ENCODE results near the gene ACO2. TPM values are rescaled to one million over a fixed set of nuclear protein-coding genes. Genes with fewer than 3 reads are reported as not detected.
A peak's percentile ranks its signal among the peaks of the same experiment; 100 is the strongest.

ACO2 gene
- total RNA-seq, 4 donors from 2014 or later: 83.7 to 90.4 (median 87.0) TPM

GRCh38 chr22:41446639-41447434 is 22.1 kb upstream of the ACO2 start, which contains the start of gene TOB2:
TSS of gene TOB2 (minus strand) at chr22:41446801. CDS start at chr22:41437345, 9,456 bp downstream.
- no peaks in the 10 kb centered on the region for H3K27me3 ChIP-seq
- intact Hi-C loops (cut with DNase I): no loop called here
- TF ChIP-seq POLR2A (IDR thresholded peaks at IDR 0.05) (peak; percentile 9 to 100 (median 98)), CTCF (IDR thresholded peaks at IDR 0.05) (peak in 1 of 6 experiments; percentile 34)
- peaks cover 21 to 34% (median 23%) of the 10 kb centered on the region in 3 donors for H3K4me1 ChIP-seq
- H3K4me3 ChIP-seq: peak within 1 kb of the TSS; percentile 83 to 97 (median 96)
- WGBS, 2 donors: 0% methylated on average over 18 to 36 of the region's 85 CpGs
- no peaks in the 10 kb centered on the region for H3K9me3 ChIP-seq
- H3K27ac ChIP-seq: peak within 1 kb of the TSS; percentile 99 to 100 (median 100)
- DNase-seq: peak; percentile 70
- H3K36me3 ChIP-seq: peaks cover 0 to 18% (median 0%) of the 10 kb centered on the region in 3 donors

GRCh38 chr22:41447435-41448188 is 21.3 kb upstream of the ACO2 start:
- Histone ChIP-seq H3K9me3 (no peaks in the 10 kb centered on the region), H3K27ac (peak overlapping the region; percentile 99 to 100 (median 100)), H3K27me3 (no peaks in the 10 kb centered on the region), H3K4me1 (peaks cover 16 to 26% (median 17%) of the 10 kb centered on the region in 3 donors), H3K4me3 (peak overlapping the region; percentile 83 to 97 (median 96)), H3K36me3 (peaks cover 0 to 12% (median 0%) of the 10 kb centered on the region in 3 donors)
- TF ChIP-seq POLR2A (IDR thresholded peaks at IDR 0.05) (peak in 1 of 4 donors; percentile 48), CTCF (IDR thresholded peaks at IDR 0.05) (no peak)
- intact Hi-C loops (cut with DNase I): no loop called here
- WGBS, 2 donors: 0% methylated on average over 32 to 48 of the region's 63 CpGs
- no peak for DNase-seq

GRCh38 chr22:41448189-41448808 is 20.6 kb upstream of the ACO2 start:
- Histone ChIP-seq H3K9me3 (no peaks in the 10 kb centered on the region), H3K27me3 (no peaks in the 10 kb centered on the region), H3K4me1 (peaks cover 9 to 19% (median 10%) of the 10 kb centered on the region in 3 donors), H3K27ac (peak overlapping the region; percentile 99 to 100 (median 100)), H3K4me3 (peak overlapping the region; percentile 83 to 97 (median 96)), H3K36me3 (peaks cover 0 to 6% (median 0%) of the 10 kb centered on the region in 3 donors)
- intact Hi-C loops (cut with DNase I): no loop called here
- TF ChIP-seq POLR2A (IDR thresholded peaks at IDR 0.05) (peak in 3 of 4 donors; percentile 50 to 96 (median 95)), CTCF (IDR thresholded peaks at IDR 0.05) (peak in 1 of 6 experiments; percentile 10)
- DNase-seq: peak; percentile 88
- WGBS, 2 donors: 1 to 2% methylated on average over 13 to 26 of the region's 28 CpGs

GRCh38 chr22:41458161-41458728 is 10.7 kb upstream of the ACO2 start:
- TF ChIP-seq CTCF (IDR thresholded peaks at IDR 0.05) (no peak), POLR2A (IDR thresholded peaks at IDR 0.05) (no peak)
- intact Hi-C loops (cut with DNase I): no loop called here
- H3K4me1 ChIP-seq: peaks cover 0 to 2% (median 0%) of the 10 kb centered on the region in 3 donors
- H3K4me3 ChIP-seq: no peak overlapping the region
- no peak for DNase-seq
- H3K36me3 ChIP-seq: peaks cover 0 to 60% (median 36%) of the 10 kb centered on the region in 3 donors
- no peaks in the 10 kb centered on the region for H3K27me3 ChIP-seq
- no peak overlapping the region for H3K27ac ChIP-seq
- WGBS, 2 donors: 78 to 80% methylated on average over 7 of the region's 7 CpGs
- no peaks in the 10 kb centered on the region for H3K9me3 ChIP-seq

Measured in esophagus squamous epithelium (tissue), 5 donors.